Keratinocyte (primary cell): ENCODE measurements around the gene ANKDD1A.

Experiments
- CTCF ChIP-seq, 3 experiments: IDR thresholded peaks in 1 of 3; conservative IDR thresholded peaks in 1 of 3; optimal IDR thresholded peaks in 1 of 3; 2 replicates in 2 of 3; 3 replicates in 1 of 3; pipeline versions ENCODE3 to v1.5.1; 2011; ENCODE audit warnings: low read length in 3 of 3, mild to moderate bottlenecking in 3 of 3, moderate library complexity in 2 of 3, control low read depth in 1 of 3, inconsistent platforms in 1 of 3; ENCODE audit not compliant: insufficient read depth in 2 of 3; ENCODE audit errors: extremely low read depth in 1 of 3
- EZH2 ChIP-seq: IDR thresholded peaks from one replicate; pipeline ENCODE4 v1.6.1; 2012; ENCODE audit warnings: inconsistent platforms, mild to moderate bottlenecking, low read length, moderate library complexity

DNA sequence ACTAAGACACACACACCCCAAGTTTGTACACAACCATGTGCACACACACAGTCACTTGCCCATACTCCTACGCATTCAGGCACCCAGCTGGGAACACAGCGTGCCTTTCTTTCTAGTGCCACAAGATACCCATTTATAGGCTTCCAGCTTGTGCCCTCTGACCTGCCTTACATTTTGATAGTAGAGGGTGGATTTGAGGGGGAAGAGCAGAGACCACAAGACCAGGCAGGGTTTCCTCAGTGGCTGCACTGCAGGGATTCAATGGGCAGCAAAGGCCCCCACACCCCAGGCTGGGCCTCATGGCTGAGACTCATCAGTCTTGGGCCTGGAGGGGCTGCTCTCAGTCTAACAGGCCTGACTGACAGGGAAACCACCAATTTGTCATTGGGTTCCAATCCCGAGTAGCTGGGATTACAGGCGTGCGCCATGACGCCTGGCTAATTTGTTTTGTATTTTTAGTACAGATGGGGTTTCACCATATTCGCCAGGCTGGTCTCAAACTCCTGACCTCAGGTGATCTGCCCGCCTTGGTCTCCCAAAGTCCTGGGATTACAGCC lies 18.8 kb upstream of the ANKDD1A start:
- TF ChIP-seq CTCF (optimal IDR thresholded peaks at IDR 0.05 in 1 of 3, IDR thresholded peaks at IDR 0.05 in 1 of 3, conservative IDR thresholded peaks at IDR 0.05 in 1 of 3; ENCODE audit: extremely low read depth in 1 of 3, insufficient read depth in 2 of 3, low read length in 3 of 3) (no peak), EZH2 (no peak)
